Measurements from ENCODE around the gene MRPL44. TPM values are rescaled to one million over a fixed set of nuclear protein-coding genes. Genes with fewer than 3 reads are reported as not detected.

Gene MRPL44
- total and polyA plus RNA-seq, 2 of the 13 experiments (the other 11 are each of a cell fraction or from before 2014, with no cell fraction given): 38.4 to 78.0 TPM

- TF ChIP-seq SP4 (CRISPR knock-in tag; IDR thresholded peaks at IDR 0.05) (no peak), NFKB2 (CRISPR knock-in tag; IDR thresholded peaks at IDR 0.05; ENCODE audit: borderline replicate concordance) (no peak), ZNF33B (CRISPR knock-in tag; IDR thresholded peaks at IDR 0.05) (no peak), ZNF317 (CRISPR knock-in tag; IDR thresholded peaks at IDR 0.05) (no peak), ZBTB44 (CRISPR knock-in tag; IDR thresholded peaks at IDR 0.05) (no peak), CENPBD1 (CRISPR knock-in tag; IDR thresholded peaks at IDR 0.05; ENCODE audit: borderline replicate concordance, low read depth) (no peak), ATM (IDR thresholded peaks at IDR 0.05; ENCODE audit: borderline replicate concordance) (no peak), ZSCAN9 (CRISPR knock-in tag; IDR thresholded peaks at IDR 0.05; ENCODE audit: borderline replicate concordance) (no peak), SMAD9 (CRISPR knock-in tag; IDR thresholded peaks at IDR 0.05) (no peak), RNF219 (CRISPR knock-in tag; IDR thresholded peaks at IDR 0.05) (no peak), PHF5A (CRISPR knock-in tag; IDR thresholded peaks at IDR 0.05; ENCODE audit: low read depth, unreplicated experiment) (no peak), YEATS2 (CRISPR knock-in tag; IDR thresholded peaks at IDR 0.05; ENCODE audit: borderline replicate concordance) (no peak), GATA4 (IDR thresholded peaks at IDR 0.05; ENCODE audit: borderline replicate concordance, low read depth) (no peak), RXRB (CRISPR knock-in tag; IDR thresholded peaks at IDR 0.05; ENCODE audit: borderline replicate concordance) (0 out of 2 replicates have a peak, but pooled peaks have one; percentile 27)
Observed at GRCh38 chr2:223995569-223995968, 38.3 kb downstream of the MRPL44 start (continued).

All from HepG2 (cell line).